ENCODE results near the gene NGB.
"Not testable (repeated sequence)": the region's sequence is repeated elsewhere in the genome, so short reads cannot be mapped to it uniquely, and the experiment has no call there.

NGB gene, protein sequence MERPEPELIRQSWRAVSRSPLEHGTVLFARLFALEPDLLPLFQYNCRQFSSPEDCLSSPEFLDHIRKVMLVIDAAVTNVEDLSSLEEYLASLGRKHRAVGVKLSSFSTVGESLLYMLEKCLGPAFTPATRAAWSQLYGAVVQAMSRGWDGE

DNA sequence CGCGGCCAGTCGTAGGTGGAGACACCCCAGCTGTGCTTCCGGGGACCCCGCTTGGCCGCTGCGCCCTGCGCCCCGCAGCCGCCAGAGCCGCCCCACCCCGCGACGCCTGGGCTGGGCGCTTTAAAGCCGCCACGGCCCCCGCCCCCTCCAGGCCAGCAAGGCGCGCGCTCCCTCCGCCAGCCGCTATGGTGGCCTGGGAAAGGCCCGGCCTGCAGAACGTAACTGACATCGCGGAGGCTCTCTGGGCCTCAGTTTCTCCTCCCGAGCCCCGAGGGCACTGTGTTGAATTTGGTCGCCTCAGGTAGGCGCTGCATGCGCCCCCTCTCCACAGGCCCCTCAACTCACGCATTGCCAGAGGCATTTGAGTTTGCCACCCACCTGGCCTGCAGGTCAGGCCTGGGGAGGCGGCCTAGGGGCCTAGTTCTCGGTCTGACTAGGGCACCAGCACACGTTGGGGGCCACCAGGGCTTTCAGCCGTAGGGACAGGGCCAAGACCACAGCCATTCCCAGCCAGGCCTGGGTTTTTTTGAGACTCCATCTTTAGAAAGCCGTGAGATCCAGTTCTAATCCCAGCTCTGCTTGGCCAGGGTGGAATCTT lies at the start of gene NGB:
Gene NGB (minus strand): TSS at position 94 of the 598 bp plus-strand sequence. CDS start 269 bp downstream, outside the sequence.
- no peak for DNase-seq (ENCODE audit: low read depth in 3 of 3, low spot score in 1 of 3)

DNA sequence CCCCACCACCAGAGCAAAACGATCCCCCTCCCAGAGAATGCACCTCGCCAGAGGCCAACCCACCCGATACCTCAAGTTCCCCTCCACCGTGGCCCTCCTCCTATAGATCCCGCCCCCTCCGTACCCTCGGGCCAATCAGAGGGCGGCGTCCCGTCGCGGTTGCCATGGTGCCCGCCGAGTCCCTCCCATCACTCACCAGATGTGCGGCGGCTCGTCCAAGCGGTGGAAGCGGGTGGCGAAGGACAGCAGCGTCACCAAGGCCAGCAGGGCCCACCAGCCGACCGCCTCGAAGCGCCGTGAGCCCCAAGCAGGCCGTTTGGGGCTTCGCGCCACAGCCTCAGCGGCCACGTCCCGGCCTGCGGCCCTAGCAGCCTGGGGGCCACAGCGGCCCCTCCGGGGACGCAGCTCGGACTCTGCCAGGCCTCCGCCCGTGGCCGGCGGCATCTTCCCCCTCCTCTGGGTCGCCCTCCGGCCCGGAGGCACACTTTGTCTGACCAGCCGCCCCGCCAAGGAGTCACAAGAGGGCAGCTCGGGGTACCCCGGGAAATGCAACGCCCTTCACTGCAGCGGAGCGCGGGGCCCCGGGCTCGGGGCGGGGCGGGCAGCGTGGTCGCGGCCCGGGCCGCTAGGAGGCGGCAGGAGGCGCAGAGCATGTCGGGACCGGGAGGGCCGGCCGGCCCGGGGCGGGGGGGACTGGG lies 49.4 kb upstream of the NGB start, which contains the start of gene POMT2:
Gene POMT2 (minus strand): TSS at position 646 of the 698 bp plus-strand sequence. CDS start 202 bp downstream, at position 444.
- DNase-seq (ENCODE audit: low read depth in 3 of 3, low spot score in 1 of 3) = peak; percentile 79 to 89 (median 86)

DNA sequence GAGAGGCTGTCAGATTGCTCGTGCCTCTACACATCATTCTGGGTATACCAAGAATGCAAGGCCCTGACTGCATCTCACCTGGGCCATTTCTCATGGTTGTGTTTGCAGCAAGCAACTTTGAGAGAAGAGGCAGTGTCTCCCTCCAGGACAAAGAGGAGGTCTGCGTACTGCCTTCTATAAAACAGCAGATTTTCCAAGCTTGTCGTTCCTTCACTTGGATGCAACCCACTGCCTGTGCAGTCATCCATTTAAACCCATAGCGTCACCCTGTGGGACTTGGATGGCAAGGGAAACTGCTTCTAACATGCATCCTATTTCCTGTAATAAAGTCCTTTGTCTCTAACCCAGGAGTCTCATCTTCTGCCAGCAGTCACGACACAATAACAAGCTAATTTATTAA lies 48.4 kb upstream of the NGB start:
- DNase-seq (ENCODE audit: low read depth in 3 of 3, low spot score in 1 of 3) = no peak

DNA sequence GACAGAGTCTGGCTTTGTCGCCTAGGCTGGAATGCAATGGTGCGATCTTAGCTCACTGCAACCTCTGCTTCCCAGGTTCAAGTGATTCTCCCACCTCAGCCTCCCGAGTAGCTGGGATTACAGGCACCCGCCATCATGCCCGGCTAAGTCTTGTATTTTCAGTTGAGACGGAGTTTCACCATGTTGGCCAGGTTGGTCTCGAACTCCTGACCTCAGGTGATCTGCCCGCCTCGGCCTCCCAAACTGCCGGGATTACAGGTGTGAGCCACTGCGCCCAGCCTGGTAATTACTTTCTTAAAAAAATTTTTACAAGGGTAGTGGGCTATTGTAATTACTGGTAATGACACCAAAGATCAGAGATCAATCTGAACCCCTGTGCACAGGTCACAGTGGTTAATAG lies 47.8 kb upstream of the NGB start:
- not testable (repeated sequence) for DNase-seq (ENCODE audit: low read depth in 3 of 3, low spot score in 1 of 3)

DNA sequence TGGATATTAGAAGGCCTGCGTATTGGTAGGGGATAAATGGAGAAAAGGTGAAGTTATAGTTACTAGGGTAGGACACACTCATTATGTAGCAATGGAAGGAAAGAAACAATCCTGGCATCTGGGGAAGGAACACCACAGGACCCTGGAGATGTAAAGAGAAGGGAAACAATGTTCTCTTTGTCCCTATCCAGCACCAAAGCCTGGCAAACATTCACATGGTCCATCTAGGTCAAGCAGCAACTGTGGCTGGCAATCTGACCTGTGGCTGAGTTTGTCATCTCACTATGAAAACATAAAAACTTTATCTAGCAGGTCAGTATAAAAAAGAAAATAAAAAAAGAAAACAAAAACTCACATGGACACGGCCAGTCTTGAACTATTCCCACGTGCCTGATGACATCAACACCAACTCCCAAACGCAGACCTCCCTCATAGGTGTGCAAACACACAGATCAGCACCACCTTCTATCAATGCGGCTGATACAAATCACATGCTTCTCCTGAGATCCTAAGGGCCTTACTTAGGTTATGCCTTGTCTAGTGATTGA lies 47.1 kb upstream of the NGB start:
- no peak for DNase-seq (ENCODE audit: low read depth in 3 of 3, low spot score in 1 of 3)

DNA sequence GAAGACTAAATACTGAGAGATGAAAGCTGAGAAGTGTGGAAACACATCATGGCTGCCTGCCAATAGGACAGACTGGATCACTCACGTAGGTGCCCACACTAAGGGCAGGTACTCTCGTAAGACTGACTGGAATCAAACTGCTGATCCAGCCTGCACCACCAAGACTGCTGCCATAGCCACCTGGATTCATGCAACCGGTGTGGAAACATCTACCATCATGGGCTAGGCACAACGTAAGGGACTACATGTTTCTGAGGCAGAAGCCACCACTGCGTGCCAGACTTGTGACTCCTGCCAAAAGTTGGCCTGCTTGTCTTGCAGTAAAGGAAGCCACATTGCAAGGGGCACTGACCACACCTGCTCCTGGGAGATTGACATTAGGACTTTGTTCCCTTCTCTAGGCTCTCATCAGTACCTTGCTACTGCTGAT lies 45.9 kb upstream of the NGB start:
- DNase-seq (ENCODE audit: low read depth in 3 of 3, low spot score in 1 of 3) = no peak

DNA sequence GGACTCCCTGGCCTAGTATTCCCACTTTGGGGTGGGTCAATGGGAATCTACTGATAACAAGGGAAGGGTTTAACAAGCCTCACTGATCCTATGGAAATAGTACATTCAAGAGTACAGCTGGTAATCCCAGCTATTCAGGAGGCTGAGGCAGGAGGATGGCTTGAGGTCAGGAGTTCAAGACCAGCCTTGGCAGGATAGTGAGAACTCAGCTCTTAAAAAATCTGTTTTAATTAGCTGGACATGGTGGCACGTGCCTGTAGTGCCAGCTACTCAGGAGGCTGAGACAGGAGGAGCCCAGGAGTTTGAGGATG lies 45.1 kb upstream of the NGB start:
- DNase-seq (ENCODE audit: low read depth in 3 of 3, low spot score in 1 of 3) = no peak

DNA sequence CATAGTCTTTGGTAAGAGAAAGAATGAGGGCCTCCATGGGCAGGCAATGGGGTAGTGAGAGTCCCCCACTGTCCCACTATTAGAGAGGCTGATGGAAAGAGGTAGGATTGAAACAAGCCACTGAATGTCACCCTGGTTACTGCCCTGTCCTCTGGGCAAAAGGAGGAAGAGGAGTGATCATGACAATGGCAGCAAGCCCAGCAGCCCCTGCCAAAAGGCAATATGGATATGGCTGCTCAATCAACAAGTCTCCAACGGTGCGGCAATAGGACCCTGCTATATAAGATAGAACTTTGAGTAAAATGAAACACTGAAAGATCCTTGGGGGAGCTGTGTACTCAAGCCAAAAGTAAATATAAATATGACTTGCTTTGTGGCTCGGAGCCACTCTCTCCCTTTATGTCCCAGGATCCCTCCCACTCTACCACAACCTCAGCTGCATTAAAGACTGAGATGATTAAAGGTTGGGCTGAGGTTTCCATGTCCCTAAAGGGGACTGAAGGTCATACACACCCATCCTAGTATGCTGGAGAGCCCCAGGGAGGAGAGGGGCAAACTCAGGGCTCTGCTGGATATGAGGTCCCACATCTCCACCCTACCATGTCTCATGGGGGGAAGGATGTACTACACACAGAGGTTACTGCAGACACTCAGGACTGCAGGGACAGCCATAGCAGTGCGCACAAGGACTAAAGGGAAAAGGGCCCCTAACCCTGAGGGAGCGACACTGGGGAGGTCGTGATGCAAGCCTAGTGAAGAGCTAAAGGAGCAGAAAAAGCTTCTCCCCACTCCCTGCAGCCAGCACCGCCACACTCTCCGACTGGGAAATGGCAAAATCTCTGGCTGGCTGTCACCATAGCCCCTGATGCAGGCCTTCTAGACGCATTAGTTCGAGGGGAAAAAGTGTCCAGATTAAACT lies 43.8 kb upstream of the NGB start:
- no peak for DNase-seq (ENCODE audit: low read depth in 3 of 3, low spot score in 1 of 3)

DNA sequence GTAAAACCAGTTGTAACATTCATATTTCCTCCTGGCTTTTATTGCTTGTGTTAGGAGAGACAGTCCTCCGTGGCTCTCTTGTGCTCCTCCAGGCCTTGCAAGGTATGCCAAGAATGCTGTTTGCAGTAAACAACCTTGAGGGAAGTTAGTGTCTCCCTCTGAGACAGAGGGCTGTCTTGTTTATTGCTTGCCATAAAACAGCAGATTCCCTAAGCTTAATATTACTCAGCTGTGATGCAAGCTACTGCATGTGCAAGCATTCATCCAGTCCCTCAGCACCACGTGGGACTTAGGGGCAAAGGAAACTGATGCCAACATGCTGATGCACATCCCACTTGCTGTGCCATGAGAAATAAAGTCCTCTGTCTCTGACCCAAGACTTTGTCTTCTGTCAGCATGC lies 43.0 kb upstream of the NGB start:
- no peak for DNase-seq (ENCODE audit: low read depth in 3 of 3, low spot score in 1 of 3)

DNA sequence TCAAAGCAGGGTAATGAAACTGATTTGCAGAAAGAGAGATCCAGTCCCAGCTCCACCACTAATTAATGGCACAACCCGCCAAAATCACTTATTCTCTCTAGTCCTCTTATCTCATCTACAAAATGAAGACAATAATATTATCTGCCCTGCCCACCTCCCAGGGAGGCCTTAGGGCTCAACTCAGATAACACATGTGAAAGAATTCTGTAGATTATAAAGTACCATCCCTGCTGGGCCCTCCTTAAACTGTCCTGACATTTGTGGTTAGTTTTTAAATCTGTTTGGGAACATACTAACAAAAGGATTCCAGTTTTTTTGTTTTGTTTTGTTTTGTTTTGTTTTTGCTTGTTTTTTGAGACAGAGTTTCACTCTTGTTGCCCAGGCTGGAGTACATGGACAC lies 42.4 kb upstream of the NGB start:
- no peak for DNase-seq (ENCODE audit: low read depth in 3 of 3, low spot score in 1 of 3)

DNA sequence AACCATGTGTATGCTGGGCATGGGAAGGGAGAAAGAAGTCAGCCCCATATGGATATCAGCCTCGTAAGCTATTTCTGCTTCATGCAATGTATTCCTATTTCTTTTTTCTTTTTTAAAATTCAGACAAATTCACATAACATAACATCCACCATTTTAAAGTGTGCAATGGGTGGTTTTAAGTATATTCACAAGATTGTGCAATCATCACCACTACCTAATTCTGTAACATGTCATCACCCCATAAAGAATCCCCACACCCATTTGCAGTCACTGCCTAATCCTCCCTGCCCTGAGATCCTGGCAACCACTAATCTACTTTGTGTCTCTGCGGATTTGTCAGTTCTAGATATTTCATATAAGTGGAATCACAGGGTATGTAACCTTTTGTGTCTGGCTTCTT lies 40.2 kb upstream of the NGB start:
- no peak for DNase-seq (ENCODE audit: low read depth in 3 of 3, low spot score in 1 of 3)

DNA sequence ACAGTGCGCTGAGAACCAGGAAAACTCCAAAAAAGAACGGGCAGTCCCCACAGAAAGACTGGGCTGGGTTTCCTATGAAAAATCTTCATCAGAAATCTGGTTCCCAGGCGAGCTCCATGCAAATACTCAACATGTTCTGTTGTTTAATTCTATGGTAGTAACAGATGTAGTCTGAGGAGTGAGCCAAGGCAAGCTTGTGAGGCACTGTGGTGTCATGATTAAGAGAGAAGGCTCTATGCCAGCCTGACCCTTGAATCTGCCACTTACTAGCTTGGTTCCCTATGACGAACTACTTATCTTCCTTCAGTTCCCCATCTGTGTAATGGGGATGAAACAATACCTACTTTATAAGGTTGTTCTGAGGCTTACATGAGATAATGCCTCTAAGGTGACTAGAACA lies 39.0 kb upstream of the NGB start:
- no peak for DNase-seq (ENCODE audit: low read depth in 3 of 3, low spot score in 1 of 3)

DNA sequence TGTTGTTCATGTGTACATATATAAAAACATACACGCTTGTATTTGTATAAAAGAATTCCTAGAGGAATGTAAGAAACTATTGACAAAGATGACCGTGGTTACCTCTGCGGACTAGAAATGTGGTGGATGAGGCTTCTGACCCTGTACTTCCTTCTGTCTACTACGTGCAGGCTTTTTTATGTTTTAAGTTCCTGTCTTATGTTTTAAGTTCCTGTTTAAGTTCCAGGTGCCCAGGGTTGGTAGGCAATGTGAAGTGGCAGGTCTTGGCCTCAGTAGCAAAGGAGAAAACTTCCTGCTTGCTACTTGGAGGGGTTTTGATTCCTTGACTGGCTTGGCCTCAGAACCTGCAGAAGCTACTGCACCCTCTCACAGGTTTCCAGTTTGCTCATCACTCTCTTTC lies 38.1 kb upstream of the NGB start:
- DNase-seq (ENCODE audit: low read depth in 3 of 3, low spot score in 1 of 3) = no peak

DNA sequence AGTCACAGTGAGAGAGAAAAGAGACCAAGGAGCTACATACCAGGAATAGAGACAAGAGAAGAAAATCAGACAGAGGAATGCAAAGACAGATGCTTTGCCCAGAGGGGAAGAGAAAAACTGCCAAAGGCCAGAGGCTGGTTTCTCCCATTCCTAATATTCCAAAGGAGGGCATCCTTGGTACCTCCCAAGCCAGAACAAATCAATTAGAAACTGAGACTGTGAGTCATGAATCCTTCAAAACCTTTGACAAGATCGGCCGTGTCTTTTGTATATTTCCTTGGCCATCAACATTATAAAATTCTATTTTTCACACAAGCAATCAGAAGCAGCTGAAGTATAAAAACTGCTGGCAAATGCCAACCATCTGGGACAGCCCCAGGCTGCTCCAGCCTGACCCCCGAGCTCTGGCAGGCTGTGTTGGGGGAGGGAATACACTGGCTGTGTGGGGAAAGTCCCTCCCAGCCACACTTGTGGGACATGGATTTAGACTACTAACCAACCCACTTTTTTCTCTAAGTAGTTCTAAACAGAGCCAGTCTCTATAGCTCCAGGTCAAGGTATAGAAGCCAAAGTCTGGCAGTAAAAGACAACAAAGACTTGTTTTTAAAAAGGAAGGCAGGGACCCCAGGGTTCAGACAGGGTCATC lies 36.0 kb upstream of the NGB start:
- no peak for DNase-seq (ENCODE audit: low read depth in 3 of 3, low spot score in 1 of 3)

DNA sequence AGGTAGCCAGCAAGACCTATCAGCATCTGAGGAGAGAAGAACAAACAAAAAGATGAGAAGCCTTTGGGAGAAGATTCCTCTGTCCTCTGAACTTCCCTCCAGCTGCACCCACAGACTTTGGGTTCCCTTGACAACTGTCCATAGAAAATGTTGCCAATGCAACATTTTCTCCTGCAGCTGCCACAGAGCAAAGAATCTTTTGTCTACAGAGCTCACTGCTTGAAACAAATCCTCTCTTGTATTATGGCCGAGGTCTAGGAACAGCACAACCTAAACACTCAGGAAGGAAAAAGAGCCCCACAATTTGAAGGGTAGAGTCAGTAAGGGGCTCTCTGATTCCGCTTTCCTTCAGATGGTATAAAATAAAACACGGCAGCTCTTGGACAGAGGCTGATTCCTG lies 35.4 kb upstream of the NGB start:
- DNase-seq (ENCODE audit: low read depth in 3 of 3, low spot score in 1 of 3) = no peak

DNA sequence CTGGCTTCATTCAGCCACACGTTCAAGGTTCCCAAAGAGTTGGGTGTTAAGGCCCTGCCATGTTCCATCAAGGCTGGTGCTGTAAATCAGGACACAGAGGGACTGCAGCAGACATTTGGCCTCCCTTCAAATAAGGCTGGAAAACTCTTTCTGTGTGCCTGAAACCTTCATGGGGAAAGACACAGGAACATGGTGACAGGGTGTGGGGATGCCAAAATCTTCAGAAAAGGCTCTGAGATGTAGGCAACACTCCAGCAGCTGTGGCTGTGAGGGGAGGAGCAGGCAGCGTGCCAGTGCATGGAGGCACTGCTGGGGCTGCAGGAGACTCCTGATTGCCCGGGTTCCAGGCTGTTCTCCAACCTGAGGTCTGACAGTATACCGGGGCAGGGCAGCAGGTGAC lies 34.7 kb upstream of the NGB start:
- DNase-seq (ENCODE audit: low read depth in 3 of 3, low spot score in 1 of 3) = no peak

DNA sequence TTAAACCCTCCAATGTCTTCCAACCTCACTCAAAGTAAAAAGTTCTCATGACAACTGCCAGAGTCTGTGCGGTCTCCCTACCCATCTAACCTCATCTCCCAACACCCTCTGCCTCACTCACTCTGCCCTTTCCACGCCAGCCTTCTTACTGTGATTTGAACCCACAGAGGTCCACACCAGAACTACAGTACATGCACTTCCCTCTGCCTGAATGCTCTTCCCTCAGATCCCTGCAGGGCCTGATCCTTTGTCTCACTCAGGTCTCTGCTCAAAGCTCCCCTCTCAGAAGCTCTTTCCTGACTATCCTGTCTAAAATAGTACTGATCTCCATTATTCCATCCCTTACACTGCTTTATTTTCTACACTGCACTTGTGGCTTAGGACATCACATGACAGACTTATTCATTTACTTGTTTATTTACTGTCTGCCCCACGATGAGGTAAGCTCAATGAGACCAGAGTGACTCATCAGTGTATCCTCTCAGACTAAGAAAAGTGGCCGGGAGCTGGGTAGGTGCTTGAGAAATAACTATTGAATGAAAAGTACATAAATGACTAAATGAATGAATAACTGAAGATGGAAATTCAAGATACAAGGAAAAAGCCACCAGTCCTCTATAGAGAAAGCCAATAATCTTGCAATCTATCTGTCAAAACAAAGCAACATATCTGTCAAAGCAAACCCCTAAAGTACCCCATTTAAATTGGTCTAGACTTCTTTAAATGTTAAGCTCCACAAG lies 32.6 kb upstream of the NGB start:
- DNase-seq (ENCODE audit: low read depth in 3 of 3, low spot score in 1 of 3) = no peak

DNA sequence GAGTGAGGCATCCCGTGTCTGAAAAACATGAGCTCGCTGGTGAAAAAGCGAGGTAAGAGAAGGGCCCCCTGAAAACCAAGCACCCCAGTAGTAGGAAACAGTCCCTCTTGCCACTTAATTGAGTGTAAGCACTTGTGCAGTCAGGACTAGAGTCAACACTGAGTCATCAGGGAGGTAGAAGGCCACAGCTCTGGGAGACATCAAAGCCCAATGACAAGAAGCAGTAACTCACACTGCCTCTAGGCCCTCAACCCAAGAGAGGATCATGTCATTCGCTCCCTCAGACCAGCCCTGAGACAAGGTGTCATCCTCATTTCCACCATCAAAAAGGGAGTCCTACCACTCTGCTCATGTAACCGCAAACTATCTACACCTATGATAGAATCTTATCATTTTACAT lies 31.9 kb upstream of the NGB start:
- peak in 1 of 3 donors; percentile 9 for DNase-seq (ENCODE audit: low read depth in 3 of 3, low spot score in 1 of 3)

DNA sequence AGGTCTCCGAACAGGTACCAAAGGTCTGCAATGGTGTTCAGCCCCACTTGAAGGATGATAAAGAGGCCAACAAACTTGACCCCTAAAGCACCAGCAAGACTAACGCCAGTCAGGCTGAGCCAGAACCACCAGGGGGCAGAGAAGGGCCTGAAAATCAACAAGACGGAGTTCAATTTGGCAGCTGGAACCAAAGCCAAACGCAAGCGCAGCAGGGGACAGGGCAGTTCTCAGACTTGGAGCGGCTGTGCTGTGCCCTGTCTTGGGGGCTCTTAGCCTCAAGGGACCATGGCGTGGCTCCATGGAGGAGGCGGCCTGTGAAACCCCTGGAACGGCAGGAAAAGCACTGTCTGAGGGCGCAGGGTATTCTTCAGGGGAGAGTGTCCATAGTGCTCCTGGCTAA lies 30.1 kb upstream of the NGB start:
- DNase-seq (ENCODE audit: low read depth in 3 of 3, low spot score in 1 of 3) = peak; percentile 10 to 27 (median 22)

DNA sequence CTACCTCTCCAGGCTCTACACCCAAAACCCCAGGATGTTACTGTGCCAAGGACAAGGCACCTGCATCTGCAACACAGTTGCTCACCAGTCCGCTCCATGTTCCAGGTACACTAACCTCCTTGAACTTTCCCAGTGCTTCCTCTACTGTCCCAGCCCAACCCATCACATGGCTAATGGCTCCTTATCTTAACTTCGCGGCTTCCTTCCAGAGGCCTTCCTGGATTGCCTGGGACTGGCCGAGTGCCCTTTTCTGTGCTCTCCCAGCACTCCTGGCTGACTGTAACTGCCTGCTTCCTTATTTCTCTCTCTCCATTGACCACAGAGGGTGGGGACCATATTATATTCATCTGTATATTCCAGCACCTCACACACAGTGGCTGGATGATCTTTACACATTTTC lies 28.8 kb upstream of the NGB start:
- no peak for DNase-seq (ENCODE audit: low read depth in 3 of 3, low spot score in 1 of 3)
